HG03442 (cell line): ENCODE results near the gene LRG1.

Source experiments
- ATAC-seq: cut with Tn5 transposase; IDR thresholded peaks from one replicate; pipeline ENCODE4 v1.9.1; 2021; ENCODE audit warnings: mild to moderate bottlenecking, moderate library complexity; ENCODE audit not compliant: unreplicated experiment

The LRG1 gene

DNA sequence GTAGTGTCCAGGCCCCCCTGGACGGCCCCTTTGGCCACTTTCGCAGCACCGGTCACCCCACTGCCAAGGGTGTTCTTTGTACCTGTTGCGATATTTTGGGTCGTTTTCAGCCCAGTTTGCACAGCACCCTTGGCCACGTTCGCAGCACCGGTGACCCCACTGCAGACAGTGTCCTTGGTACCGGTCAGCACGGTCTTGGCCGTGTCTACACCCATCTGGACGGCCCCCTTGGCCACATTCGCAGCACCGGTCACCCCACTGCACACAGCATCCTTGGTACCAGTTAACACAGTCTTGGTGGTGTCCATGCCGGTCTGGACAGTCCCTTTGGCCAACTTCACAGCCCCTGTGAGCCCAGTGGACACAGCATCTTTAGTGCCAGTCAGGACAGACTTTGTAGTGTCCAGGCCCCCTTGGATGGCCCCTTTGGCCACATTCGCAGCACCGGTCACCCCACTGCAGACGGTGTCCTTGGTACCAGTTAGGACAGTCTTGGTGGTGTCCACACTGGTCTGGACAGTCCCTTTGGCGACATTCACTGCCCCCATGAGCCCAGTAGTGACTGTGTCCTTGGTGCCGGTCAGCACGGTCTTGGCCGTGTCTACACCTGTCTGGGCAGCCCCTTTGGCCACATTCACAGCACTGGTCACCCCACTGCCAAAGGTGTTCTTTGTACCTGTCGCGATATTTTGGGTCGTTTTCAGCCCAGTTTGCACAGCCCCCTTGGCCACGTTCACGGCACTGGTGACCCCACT is 28.4 kb downstream of the LRG1 start:
- ATAC-seq = no peak

GRCh38 chr19:4510435-4511255 is 29.2 kb downstream of the LRG1 start:
- ATAC-seq = no peak

DNA sequence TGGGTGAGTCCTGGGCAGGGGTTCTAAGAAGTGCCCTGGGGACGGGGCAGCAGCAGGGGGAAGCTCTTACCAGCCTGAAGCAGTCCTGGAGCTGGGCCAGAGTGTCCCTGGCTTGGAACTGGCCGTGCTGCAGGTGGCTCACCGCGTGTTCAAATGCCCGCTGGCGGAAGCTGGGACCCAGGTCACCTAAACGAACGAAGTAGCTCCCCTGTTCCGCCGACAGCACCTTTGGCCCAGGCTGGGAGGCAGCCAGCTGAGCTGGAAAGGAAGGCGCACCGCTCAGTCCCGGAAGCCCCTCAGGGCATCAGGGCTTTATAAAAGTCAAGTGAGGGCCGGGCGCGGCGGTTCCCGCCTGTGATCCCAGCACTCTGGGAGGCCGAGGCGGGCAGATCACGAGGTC is 31.1 kb downstream of the LRG1 start:
- ATAC-seq = no peak

GRCh38 chr19:4507804-4508203 is 32.0 kb downstream of the LRG1 start:
- ATAC-seq = no peak

DNA sequence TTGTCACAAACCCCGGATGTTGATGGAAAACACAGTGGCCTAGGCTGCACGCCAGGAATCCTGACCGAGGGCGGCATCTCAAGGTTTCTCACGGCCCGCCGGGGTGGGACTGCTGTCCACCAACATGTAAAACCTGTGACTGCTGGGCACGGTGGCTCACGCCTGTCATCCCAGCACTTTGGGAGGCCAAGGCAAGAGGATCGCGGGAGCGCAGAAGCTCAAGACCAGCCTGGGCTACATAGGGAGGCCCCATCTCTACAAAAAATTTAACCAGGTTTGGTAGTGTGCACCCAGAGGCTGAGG is 32.7 kb downstream of the LRG1 start:
- no peak for ATAC-seq

DNA sequence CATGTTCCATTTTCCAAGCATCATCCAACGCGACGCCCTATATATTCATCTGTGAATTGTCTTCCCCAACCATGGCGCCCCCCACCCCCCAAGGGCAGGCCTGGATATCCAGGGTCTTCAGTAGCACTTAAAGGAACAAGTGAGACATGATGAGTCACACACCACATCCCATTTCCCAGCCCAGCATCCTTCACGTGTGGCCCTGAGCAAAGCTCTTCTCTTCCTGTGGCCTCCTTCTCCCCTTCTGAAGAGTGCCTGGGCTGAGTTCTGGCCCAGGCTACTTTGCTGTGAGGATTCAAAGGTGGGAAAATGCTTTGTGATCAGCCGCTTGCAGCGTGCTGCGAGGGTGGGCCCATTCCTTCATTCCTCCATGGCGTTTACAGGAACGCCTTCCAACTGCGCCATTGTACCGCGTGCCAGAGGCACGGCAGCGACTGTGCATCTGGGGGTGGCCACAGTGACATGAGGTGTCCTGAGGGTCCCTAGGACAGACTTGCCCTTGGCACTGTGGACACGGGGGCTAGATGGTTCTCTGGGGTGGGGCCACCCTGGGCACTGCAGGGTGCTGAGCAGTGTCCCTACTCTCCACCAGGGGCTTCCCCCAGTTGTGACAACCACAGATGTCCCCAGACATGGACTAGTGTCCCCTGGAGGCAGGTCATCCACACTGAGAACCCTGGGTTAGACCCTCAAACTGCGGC is 33.2 kb downstream of the LRG1 start:
- ATAC-seq = no peak

DNA sequence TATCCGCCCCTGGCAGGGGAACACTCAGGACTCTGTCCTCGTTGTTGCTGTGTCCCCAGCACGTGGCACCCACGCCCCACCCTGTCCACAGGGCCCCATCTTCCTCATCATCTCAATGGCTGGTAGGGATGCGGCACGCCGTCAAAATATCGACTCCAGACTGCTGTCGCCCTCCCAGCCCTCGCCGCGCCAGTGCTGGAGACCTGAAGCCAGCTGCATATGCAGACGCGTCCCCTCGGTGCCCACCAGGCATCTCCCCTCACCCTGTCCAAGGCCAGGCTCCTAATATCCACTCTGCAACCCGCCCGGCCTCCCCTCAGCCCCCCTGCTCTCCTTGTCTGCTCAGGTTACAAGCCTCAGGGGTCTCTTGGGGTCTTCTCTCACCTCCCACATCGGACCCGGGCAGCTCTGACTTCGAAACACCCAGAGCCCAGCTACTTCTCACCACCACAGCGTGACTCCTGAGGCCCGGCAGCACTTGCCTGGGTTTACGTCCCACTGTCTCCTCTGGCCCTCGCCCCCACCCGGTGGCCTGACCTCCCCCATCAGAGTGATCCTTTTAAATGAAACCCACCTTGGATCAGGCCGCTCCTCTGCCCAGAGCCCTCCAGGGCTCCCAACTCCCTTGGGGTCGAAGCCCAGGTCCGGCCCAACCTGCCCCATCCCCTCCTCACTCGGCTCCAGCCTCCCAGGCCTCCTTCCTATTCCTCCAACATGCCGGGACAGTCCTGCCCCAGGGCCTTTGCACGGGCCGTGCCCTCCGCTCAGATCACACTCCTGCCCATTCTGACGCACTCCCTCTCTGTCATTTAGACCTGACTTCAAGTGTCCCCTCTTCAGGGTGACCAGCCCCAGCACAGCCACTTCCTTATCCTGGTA is 34.0 kb downstream of the LRG1 start:
- ATAC-seq = no peak

DNA sequence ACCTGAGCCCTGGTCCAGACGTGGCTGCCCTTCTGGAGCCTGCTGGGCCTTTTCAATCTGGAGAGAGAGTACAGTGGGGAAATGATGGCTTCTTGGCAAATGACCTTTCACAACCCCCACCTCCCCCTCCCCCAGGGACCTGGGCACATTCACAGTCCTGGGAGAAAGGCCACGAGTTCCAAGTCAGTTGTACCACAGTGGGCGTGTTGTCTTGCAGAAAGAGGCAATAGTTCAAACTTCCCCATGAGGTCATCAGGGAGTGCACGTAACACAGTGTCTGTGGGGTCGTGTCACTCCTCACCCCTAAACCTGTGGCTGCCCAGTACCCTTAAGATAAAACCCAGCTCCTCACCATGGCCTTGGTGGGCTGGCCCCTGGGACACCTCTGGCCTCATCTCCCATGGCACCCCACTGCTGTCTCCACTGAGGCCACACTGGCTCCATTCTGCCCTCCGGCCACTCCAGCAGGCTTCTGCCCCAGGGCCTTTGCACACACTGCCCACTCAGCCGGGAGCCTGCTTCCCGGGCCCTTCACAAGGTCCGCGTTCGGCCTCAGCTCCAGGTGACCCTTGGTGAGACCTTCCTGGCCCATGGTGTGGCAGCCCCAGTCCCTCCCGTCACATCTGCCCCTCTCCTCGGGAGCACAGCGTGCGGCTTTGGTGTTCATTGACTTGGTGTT is 34.8 kb downstream of the LRG1 start:
- no peak for ATAC-seq

DNA sequence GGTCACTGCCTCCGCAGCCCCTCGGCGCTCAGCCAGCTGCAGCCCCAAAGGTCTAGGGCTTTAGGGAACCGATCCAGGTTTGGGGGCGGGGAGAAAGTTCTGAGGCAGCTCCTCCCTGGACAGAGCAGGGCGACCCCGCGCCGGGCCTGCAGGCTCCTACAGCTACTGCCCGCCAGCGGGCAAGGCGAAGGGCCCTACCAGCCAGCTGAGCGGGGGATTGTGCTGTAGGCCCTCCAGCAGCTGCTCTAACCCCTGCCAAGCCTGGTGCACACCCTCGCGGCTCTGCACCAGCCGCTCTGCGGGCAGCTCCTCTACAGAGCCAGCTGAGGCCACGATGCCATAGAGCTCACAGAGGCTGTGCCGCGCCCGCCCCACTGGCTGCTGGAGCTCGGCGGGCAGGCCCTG is 35.5 kb downstream of the LRG1 start:
- ATAC-seq = no peak

GRCh38 chr19:4503825-4504170 is 36.0 kb downstream of the LRG1 start:
- ATAC-seq = no peak

DNA sequence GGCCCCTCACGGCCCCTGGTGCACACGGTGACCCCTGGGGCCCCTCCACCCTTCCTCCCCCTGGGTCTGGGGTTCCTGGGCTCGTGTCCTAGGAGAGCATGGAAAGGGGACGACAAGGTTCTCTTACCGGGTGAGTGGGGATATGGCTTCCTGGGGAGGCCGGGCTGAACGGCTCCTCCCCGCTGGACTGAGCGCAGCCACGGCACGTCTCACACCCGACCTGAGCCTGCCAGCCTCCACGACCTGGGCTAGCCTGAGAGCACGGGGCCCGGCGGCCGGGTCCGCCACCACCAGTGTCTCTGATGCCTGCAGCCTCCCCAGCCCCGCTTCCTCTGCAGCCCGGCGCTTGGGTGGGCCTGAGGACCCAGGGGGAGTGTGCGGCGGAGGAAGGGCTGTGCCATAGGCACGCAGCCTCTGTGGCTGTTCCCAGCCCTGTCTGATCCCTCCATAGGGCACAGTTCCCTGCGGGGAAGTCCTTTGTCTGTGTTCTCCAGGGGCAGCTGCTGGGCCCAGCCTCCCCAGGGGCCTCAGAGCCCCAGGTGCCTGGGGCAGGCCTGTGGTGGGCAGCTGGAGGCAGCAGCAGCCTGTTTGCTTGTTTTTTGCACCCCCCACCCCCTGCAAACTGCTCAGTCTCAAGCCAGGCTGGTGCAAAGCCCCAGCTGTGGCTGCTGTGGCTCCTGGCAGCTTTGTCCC is 36.6 kb downstream of the LRG1 start:
- no peak for ATAC-seq

- no peak for ATAC-seq
These were observed 37.3 kb downstream of the LRG1 start for GRCh38 chr19:4502282-4503131.

GRCh38 chr19:4501691-4502090 is 38.1 kb downstream of the LRG1 start:
- no peak for ATAC-seq

DNA sequence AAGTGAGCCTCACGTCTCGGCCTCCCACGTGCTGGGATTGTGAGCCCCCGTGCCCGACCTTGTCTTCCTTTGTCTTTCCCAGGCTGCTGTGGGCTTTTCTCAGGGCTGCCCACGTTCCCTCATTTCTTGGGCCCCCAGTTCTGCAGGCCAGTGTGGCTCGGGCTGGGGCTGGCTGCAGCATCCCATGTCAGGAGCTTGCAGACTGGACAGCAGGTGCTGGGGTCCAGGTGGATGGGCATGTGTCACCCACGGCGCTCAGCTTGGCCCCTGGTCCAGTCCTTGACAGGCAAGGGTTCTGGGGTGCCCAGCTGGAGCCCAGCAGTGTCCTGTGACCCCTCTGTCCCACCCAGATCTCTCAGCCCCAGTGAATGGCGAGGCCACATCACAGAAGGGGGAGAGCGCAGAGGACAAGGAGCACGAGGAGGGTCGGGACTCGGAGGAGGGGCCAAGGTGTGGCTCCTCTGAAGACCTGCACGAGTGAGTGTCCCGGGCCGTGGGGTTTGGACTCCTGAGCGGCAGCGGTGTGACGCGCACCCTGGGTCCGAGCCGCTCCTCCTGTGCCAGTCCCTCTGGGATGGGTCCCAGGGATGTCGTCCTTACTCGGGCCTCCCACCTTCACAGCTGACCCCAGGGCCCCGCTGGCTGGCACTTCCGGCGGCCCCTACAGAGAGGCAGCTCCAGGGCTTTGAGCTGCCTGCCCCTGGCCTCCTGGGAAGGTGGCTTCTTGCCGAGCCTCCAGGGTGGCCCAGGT is 38.8 kb downstream of the LRG1 start:
- ATAC-seq = no peak

DNA sequence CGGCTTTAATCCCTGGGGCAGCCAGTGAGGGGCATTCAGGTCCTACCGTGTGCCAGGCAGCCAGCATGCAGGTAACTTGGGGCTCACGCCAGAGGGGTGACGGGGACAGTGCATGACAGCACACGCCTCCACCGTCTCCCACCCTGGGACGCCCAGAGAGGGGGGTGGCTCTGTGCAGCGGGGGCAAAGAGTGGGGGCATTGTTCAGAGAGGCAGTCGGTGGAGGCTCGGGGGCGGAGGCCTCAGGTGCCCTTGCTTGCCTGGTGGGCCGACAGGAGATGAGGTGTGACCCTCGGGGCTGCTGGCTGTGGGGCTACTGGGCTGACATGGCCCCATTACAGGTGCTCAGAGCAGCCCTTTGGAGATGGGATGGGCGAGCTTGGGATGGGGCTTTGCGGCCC is 40.0 kb downstream of the LRG1 start:
- no peak for ATAC-seq

DNA sequence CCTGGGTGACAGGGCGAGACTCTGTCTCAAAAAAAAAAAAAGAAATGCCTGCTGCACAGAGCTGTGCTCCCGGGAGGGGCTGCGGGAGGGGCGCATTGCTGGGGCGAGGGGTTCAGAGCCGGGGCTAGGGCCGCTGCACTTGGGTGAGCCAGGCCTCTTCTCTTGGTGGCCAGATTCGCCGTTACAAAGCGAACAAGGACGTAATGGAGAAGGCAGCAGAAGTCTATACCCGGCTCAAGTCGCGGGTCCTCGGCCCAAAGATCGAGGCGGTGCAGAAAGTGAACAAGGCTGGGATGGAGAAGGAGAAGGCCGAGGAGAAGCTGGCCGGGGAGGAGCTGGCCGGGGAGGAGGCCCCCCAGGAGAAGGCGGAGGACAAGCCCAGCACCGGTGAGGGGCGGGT is 40.5 kb downstream of the LRG1 start:
- no peak for ATAC-seq

- no peak for ATAC-seq
These were observed 41.1 kb downstream of the LRG1 start for GRCh38 chr19:4498694-4499093.

GRCh38 chr19:4497770-4498389 is 42.0 kb downstream of the LRG1 start:
- ATAC-seq = no peak
